ENCODE measurements around the gene VWA5B2.

VWA5B2 gene

GRCh38 chr3:184222521-184222920 is 6.9 kb upstream of the VWA5B2 start:
- DNase-seq (ENCODE audit: low read depth): no peak
- TF ChIP-seq, protein P1, sequence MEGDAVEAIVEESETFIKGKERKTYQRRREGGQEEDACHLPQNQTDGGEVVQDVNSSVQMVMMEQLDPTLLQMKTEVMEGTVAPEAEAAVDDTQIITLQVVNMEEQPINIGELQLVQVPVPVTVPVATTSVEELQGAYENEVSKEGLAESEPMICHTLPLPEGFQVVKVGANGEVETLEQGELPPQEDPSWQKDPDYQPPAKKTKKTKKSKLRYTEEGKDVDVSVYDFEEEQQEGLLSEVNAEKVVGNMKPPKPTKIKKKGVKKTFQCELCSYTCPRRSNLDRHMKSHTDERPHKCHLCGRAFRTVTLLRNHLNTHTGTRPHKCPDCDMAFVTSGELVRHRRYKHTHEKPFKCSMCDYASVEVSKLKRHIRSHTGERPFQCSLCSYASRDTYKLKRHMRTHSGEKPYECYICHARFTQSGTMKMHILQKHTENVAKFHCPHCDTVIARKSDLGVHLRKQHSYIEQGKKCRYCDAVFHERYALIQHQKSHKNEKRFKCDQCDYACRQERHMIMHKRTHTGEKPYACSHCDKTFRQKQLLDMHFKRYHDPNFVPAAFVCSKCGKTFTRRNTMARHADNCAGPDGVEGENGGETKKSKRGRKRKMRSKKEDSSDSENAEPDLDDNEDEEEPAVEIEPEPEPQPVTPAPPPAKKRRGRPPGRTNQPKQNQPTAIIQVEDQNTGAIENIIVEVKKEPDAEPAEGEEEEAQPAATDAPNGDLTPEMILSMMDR (IDR thresholded peaks at IDR 0.05; ENCODE audit: low read depth, low read length, missing control alignments): no peak
- no peak overlapping the region for H3K4me3 ChIP-seq (ENCODE audit: low read depth, low read length)

- H3K4me3 ChIP-seq (ENCODE audit: low read depth, low read length): no peak overlapping the region
- DNase-seq (ENCODE audit: low read depth): no peak
- TF ChIP-seq, protein P1 (IDR thresholded peaks at IDR 0.05; ENCODE audit: low read depth, low read length, missing control alignments): no peak
These were observed 5.4 kb upstream of the VWA5B2 start for GRCh38 chr3:184223946-184224345.

- TF ChIP-seq, protein P1 (IDR thresholded peaks at IDR 0.05; ENCODE audit: low read depth, low read length, missing control alignments): peak; percentile 94
- no peak for DNase-seq (ENCODE audit: low read depth)
- no peak overlapping the region for H3K4me3 ChIP-seq (ENCODE audit: low read depth, low read length)
These were observed 1.9 kb upstream of the VWA5B2 start for GRCh38 chr3:184227481-184227935.

GRCh38 chr3:184228376-184229137 is 828 bp upstream of the VWA5B2 start:
- DNase-seq (ENCODE audit: low read depth): no peak
- H3K4me3 ChIP-seq (ENCODE audit: low read depth, low read length): no peak overlapping the region

GRCh38 chr3:184230081-184230602 is 757 bp downstream of the VWA5B2 start:
- TF ChIP-seq, protein P1 (IDR thresholded peaks at IDR 0.05; ENCODE audit: low read depth, low read length, missing control alignments): no peak
- no peak overlapping the region for H3K4me3 ChIP-seq (ENCODE audit: low read depth, low read length)
- no peak for DNase-seq (ENCODE audit: low read depth)

More at GRCh38 chr3:184228376-184229137, 828 bp upstream of the VWA5B2 start:
- TF ChIP-seq, protein P1 (IDR thresholded peaks at IDR 0.05; ENCODE audit: low read depth, low read length, missing control alignments): no peak

DNA sequence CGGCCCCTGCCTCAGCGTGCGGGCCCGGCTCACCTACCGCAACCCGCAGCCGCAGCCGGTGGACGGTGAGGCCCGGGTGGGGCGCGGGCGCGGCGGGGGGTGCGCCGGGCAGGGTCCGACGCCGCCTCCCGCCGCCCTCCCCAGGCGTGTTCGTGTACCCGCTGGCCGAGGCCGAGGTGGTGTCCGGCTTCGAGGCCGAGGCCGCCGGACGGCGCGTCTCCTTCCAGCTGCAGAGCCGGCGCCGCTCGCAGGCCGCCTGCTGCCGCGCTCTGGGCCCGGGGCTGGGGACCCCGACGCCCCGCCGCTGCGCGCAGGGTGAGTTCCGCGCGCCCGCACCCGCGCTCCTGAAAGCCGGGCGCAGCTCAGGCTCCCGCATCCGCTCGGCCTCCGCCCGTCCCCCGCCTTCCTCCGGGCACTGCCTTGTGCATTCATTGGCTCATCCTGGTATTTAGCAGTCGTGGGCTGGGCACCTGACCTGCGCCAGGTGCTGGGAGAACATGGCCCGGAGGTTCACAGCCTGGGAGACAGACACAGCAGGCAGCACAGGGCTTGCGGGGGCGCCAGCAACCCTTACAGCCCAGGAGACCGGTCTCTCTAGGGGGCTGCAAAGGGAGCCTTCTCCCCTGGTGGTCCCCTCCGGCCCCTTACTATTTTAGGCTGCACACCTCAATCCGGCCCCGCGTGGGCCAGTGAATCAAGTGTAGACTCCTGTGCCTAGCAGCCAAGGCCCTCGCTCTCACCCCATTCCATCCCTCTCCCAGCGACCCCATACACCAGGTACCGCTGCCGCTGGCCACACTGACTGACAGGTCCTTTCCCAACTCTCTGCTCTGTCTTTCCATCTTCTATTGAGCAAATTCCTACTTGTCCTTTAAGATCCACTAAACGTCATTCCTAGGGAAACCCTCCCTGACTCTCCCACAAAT is 1.5 kb downstream of the VWA5B2 start:
- DNase-seq (ENCODE audit: low read depth): no peak
- no peak overlapping the region for H3K4me3 ChIP-seq (ENCODE audit: low read depth, low read length)
- TF ChIP-seq, protein P1 (IDR thresholded peaks at IDR 0.05; ENCODE audit: low read depth, low read length, missing control alignments): no peak

Measured in GM12864 (cell line).